ES-I3 (cell line): ENCODE data around the gene KIF6.

Experiments used
- H3K36me3 ChIP-seq: 2 replicates; pipeline ENCODE4 v1.6.1; 2013; ENCODE audit warnings: mild to moderate bottlenecking, low read length, control low read depth, moderate library complexity; ENCODE audit not compliant: insufficient read depth
- H3K4me1 ChIP-seq: 2 replicates; pipeline ENCODE4 v1.6.1; 2013; ENCODE audit warnings: mild to moderate bottlenecking, control low read depth, low read length; ENCODE audit not compliant: insufficient read depth
- H3K9ac ChIP-seq: 2 replicates; pipeline ENCODE4 v1.6.1; 2013; ENCODE audit warnings: low read depth, mild to moderate bottlenecking, low read length, moderate library complexity
- H3K9me3 ChIP-seq: 2 replicates; pipeline ENCODE4 v1.6.1; 2013; ENCODE audit warnings: mild to moderate bottlenecking, low read length, moderate library complexity; ENCODE audit not compliant: control insufficient read depth, insufficient read depth

The KIF6 gene

DNA sequence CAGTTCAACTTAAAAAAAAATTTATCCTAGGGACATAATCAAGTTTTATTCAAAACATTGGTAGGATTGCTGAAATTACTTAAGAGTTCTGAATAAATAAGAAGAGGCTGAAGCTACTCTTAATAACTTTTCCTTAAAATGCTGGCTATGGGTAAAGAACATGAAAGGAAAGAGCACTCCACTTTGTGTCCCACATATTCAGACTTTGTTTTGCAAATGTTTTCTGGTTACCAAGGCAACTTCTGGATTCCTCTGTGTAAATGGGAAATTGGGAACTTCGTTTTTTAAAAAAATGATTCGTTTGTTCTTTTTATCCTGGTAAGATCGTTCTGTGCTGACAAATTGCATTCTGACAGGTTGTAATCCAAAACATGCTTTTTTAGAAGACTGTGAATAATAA, 115.0 kb downstream of the KIF6 start:
- Histone ChIP-seq H3K9ac (no peak overlapping the region), H3K4me1 (no peaks in the 10 kb centered on the region), H3K36me3 (no peaks in the 10 kb centered on the region), H3K9me3 (no peaks in the 10 kb centered on the region)

DNA sequence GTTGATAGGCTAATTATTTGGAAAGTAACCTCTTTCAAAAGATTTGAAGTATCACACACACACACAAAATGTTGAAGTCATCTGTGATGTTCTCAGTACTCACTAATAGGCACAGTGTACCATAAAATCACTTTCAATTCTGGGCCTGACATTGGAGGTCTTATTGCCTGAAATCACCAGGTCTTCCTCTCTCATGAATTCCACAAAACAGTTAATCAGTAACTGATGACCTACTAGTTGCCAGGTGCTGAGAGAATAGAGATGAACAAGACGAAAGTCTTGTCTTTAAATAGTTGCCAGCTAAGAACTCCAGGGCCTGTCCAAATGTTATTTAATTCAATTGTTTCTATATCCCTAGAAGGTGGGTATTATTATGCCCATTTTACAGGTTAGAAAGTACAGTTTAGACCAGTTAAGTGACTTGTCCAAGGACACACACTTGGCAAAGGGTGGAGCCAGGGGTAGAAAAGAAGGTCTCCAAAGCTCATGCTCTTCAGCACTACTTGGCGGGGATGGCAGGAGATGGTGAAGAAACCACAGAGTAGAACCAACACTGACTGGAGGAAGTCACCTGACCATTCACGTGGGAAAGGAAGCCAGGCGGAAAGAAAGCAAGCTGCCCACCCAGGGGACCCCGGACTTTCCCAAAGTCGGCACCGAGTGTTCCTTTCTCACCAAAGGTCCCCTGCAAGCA, 116.4 kb downstream of the KIF6 start:
- no peaks in the 10 kb centered on the region for H3K9me3 ChIP-seq
- no peak overlapping the region for H3K9ac ChIP-seq
- H3K36me3 ChIP-seq: no peaks in the 10 kb centered on the region
- H3K4me1 ChIP-seq: no peaks in the 10 kb centered on the region

DNA sequence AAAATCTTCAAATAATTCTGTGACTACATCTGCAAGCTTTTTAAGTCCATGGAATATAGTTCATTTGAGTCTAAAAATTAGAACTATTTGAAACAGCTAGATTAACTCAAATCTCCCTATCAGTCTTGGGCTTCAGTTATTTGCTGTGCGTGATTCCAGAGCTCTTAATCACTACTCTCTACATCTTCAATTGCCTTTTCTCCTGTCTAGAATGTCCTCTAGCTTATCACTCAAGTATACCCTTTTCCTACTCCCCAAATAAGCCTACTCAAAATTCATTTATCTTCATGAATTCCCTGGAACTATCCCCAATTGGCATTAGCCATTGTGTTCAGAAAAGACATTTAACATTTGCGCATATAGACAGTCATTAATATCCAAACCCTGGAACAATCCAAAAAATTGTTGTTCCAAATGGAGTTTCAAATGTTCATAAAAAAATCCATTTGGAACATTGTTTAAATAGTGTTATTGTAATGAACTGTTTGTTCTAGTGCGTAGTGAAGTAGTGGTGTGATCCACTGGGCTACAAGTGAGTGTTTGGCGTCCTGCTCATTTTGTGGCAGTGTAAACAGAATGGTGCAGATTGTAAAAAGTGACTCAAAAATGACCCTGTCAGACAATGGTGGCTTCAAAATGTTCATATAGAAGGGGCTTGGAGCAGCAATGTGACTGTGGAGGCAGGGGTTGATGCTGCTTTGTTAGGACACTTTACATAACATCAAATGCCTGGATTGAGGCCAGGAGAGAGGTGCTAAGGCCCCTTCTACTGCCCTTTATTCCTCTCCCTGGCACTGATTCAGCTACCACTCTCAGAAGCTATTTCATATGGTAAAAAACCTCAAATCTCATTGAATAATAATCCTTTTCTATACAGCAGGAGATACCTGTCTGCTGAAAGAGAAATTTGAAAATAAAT, 122.3 kb downstream of the KIF6 start:
- Histone ChIP-seq H3K9me3 (no peaks in the 10 kb centered on the region), H3K4me1 (no peaks in the 10 kb centered on the region), H3K36me3 (no peaks in the 10 kb centered on the region), H3K9ac (no peak overlapping the region)

DNA sequence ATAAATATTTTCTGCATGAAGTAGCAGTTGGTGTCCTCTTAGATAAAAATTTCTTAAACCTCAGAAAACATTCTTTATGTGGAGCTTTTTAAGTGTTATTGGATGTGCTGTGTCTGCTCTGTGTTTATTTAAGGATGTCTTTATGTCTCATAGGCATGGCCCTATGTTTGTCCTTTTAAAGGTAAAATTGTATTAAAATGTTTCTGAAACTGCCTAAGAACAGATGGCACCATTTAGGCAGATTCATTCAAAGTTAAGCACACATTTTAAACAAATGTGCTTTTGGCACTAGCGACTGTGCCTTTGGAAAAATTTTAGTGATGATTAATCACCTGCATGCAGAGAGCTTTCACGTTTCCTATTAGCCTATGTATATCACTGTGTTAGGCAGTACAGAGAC, 125.2 kb downstream of the KIF6 start:
- no peaks in the 10 kb centered on the region for H3K9me3 ChIP-seq
- H3K36me3 ChIP-seq: no peaks in the 10 kb centered on the region
- no peaks in the 10 kb centered on the region for H3K4me1 ChIP-seq
- no peak overlapping the region for H3K9ac ChIP-seq

DNA sequence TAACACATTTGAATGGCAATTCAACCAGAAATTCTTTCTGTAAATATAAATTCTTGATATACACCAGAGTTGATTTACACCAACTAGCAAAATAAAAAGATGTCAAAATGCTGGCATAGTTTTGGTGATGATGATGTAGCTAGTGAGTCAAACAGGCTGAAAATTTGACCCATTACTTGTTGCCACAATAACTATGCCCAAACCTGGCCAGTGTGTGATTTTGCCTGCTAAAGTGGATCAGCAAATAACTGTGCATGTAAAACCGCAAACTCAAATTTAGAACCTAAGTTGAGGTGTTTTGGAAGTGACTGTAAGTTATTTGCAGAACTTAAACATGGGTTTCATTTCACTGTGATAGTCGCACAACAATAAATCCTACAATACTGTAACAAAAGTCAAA, 125.9 kb downstream of the KIF6 start:
- Histone ChIP-seq H3K4me1 (no peaks in the 10 kb centered on the region), H3K9me3 (no peaks in the 10 kb centered on the region), H3K36me3 (no peaks in the 10 kb centered on the region), H3K9ac (no peak overlapping the region)

DNA sequence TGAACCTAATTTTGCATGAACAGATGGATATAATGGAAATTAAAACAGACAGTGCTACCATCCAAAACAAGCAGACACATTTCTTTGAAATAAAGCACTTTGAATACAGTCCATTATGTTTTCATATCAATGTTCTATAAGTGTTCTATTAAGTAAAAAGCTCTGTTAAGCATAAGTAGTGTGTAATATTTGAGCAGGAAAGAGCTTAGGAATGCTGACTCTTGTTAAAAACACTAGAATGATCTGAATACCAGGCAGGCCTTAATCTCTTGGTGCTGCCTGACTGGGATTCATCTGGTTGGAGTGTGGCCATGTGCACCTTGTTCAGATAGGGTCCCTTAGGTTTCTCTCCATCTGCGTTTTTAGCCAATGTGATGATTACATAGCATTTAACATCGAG, 130.9 kb downstream of the KIF6 start:
- Histone ChIP-seq H3K4me1 (peaks cover 8% of the 10 kb centered on the region; the same call in 1 of the 2 replicates), H3K9ac (no peak overlapping the region), H3K36me3 (no peaks in the 10 kb centered on the region), H3K9me3 (no peaks in the 10 kb centered on the region)

DNA sequence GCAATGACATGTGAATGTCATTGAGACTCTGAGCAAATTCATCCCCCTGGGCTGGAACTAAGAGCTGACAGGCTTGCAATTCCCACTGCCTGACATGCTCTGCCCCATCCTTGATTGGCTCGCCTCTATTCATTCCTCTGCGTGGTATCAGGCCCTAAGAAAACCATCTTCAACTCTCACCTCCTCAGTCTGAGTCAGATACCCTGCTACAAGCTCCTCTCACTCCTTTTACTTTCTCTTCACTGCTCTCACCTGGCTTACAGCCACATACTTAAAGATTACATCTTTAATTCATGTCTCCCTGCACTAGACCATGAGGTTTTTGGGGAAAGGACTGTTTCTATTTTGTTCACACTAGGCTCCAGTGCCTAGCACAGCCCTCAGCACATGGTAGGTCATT, 131.6 kb downstream of the KIF6 start:
- H3K4me1 ChIP-seq: peaks cover 8% of the 10 kb centered on the region; the same call in 1 of the 2 replicates
- no peaks in the 10 kb centered on the region for H3K36me3 ChIP-seq
- H3K9ac ChIP-seq: no peak overlapping the region
- H3K9me3 ChIP-seq: no peaks in the 10 kb centered on the region

DNA sequence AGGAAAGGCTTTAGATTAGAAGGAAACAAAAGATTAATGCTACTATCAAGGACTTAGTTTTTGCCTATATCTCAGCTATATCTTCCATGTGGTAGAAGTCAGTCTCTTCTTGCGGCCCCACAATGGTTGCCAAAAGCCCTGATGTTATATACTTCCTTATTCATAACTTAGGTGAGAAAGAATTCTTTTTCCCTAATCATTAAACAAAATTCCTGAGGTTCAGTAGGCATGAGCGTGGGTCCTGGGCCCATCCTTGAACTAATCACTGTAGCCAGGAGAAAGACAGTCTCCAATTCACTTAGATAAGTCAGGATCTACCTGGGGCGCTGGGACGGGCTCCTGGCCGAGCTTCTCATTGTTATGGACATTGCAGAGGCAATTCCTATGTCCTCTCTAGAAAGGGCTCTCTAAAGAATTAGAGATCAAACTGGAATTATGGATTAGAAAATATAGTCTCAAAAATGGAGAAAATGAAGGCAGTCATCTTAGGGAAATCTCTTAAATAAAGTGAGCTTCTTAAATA, 134.3 kb downstream of the KIF6 start:
- Histone ChIP-seq H3K4me1 (peaks cover 8% of the 10 kb centered on the region; the same call in 1 of the 2 replicates), H3K9me3 (no peaks in the 10 kb centered on the region), H3K9ac (no peak overlapping the region), H3K36me3 (no peaks in the 10 kb centered on the region)

DNA sequence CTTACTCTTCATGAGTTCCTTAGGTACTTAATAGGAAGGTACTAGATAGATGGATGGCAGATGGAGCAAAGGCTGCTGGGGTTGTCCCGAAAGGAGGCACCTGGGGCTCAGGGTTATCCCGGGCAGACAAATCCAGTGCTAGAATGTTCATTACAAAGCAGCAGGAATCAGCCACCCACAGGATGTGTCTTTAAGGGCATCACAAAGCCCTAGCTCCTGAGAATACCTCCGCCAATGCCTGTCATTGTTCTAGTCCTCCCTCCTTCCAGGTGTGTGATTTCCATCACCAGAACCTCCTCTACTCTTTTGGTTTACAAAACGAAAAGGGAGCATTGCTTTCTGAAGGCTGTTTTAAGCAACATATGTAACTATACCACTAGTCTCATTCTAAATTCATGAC, 138.1 kb downstream of the KIF6 start:
- peaks cover 6% of the 10 kb centered on the region; the same call in 1 of the 2 replicates for H3K9me3 ChIP-seq
- no peak overlapping the region for H3K9ac ChIP-seq
- no peaks in the 10 kb centered on the region for H3K36me3 ChIP-seq
- H3K4me1 ChIP-seq: peaks cover 11% of the 10 kb centered on the region; the same call in 1 of the 2 replicates

DNA sequence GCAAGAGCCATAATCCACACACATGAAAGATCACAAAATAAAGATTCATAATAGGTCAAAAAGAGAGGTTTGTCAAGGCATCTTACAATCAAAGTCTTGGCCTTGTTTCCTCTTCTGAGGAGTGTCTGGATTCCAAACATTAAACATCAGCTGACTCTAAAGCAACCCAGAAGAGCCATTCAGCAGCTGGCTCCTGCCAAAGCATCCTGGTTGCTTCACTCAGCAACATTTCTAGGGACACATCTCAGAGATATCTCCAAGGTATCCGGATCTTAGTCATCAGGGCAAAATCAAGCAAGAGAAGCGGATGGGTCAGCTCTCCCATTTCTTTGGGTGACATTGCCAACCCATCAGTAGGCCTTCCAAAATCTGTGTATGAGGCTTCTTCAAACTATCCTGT, 139.6 kb downstream of the KIF6 start:
- Histone ChIP-seq H3K9ac (no peak overlapping the region), H3K9me3 (peaks cover 6% of the 10 kb centered on the region; the same call in 1 of the 2 replicates), H3K36me3 (no peaks in the 10 kb centered on the region), H3K4me1 (peaks cover 6% of the 10 kb centered on the region; the same call in 1 of the 2 replicates)

DNA sequence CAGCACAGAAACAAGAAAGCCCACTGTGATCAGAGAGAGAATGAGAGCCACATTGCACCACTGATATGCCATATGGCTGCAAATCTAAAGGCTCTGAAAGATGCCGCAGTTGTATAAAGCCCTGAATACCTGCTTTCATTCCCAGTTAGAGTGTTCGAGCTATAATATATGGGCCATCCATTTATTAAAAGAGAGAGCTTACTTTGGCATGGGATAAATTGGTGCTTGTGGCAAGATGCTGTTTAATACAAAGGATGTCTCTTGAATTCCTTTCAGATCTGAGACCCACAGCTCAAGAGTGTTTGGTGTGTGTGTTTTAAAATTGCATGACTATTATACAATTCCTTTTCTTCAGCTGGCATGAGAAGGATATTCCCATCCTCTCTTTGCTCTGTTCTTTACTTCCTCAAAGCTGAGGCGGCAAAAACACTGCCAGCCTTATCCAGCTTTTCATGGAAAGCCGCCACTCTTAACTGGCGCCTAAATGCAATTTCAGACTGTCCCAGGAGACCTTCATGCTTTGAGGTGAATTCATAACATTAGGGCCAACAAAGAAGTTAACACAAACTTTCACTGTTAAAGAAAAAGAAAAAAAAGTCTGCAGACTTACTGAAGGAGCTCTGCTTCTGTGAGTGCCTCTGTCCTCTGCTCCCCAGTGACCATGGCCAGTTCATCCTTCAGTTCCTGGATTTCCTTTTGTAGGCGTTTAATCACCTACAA, 147.6 kb downstream of the KIF6 start:
- Histone ChIP-seq H3K36me3 (no peaks in the 10 kb centered on the region), H3K9me3 (no peaks in the 10 kb centered on the region), H3K9ac (no peak overlapping the region), H3K4me1 (no peaks in the 10 kb centered on the region)

DNA sequence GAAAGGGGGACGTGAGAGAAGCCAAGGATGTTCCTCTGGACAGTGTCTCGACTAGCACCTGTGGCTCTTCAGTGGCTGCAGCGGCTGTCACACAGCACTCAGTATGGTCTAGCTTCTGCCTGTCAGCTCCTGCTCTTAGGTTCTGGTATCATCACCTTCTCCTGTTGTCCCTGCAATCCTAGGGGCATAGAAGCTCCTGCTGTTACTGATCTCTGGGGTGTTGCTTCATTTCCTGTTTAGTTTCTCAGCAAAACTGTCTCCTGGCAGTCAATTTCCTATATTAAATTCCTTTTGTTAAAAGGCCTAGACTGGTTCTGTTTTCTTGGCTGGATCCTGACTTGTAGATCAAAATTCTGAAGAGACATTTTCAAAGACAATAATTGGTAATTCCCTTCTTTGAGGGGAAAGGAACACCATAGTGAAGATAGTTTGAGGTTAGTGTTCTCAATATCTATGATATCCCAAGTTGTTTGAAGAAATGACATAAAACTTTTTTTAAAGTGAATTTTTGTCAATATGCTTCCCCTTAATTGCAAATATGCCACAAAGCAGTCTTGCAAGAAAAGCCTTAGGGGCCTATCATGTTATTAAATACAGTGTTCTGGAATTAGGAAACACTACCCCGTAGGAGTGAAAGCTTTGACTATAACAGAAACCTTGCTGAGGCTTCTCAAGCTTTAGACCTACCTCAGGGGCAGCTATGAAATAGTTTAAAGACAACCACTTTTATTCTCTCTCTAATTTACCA, 148.5 kb downstream of the KIF6 start:
- H3K36me3 ChIP-seq: no peaks in the 10 kb centered on the region
- no peaks in the 10 kb centered on the region for H3K9me3 ChIP-seq
- no peaks in the 10 kb centered on the region for H3K4me1 ChIP-seq
- no peak overlapping the region for H3K9ac ChIP-seq

DNA sequence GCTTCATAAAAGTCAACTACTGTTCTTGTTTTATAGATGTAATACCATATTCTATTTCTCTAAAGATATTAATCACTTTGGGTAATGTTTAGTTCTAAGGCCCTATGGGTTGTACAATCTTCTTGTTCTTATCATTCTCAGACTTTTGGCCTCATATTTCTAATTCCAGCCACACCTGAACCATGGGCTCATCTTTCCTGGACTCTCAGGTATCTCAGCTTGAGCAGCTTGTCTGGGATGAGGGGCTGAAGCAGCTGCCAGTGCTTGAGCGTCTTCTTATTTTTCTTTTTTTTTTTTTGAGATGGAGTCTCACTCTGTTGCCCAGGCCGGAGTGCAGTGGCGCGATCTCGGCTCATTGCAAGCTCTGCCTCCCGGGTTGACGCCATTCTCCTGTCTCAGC, 150.2 kb downstream of the KIF6 start:
- H3K36me3 ChIP-seq: no peaks in the 10 kb centered on the region

DNA sequence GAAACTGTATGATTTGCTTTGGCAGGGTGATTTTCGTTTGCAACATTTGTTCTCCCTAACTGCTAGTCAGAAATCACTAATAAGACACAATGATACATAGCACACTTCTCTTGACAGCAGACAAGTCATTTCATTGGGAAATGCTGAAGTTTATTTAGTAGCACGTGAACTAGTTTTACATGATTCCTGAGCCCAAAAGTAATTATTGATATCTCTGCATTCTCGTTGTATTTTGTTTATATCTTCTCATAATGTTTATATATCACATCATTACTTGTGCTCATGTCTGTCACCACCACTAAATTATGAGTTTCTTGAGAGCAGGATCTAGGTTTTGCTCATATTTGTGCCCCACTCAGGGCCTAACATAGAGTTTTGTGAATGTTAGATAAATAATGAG, 151.7 kb downstream of the KIF6 start:
- no peaks in the 10 kb centered on the region for H3K4me1 ChIP-seq
- H3K9ac ChIP-seq: no peak overlapping the region
- no peaks in the 10 kb centered on the region for H3K36me3 ChIP-seq
- no peaks in the 10 kb centered on the region for H3K9me3 ChIP-seq

More for the DNA sequence above, 150.2 kb downstream of the KIF6 start:
- H3K4me1 ChIP-seq: no peaks in the 10 kb centered on the region
- no peak overlapping the region for H3K9ac ChIP-seq
- no peaks in the 10 kb centered on the region for H3K9me3 ChIP-seq
